ENCODE measurements around the gene FANCD2. TPM values are rescaled to one million over a fixed set of nuclear protein-coding genes. Genes with fewer than 3 reads are reported as not detected.

The FANCD2 gene
- total and polyA plus RNA-seq, 4 donors = 0.76 to 24.6 (median 0.84) TPM

DNA sequence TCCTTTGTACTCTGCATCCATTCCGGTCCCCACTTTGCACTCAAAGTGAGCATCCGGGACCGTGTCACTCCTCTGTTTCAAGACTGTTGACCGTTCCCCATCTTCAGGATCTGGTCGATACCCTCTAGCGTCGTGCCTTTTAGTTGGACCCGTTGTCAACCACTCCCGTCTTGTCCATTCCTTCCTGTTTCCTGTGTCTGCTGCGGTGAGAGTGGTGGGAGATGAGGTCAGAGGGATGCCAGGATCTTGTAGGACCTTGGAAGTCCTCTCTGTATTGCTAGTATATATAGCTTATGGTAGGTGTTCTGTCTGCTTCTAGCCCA, 89.9 kb downstream of the FANCD2 start:
- no peak for TF ChIP-seq TAF1 (conservative IDR thresholded peaks at IDR 0.05)
- TF ChIP-seq RXRA (IDR thresholded peaks at IDR 0.05) = no peak
- TF ChIP-seq, protein P1, sequence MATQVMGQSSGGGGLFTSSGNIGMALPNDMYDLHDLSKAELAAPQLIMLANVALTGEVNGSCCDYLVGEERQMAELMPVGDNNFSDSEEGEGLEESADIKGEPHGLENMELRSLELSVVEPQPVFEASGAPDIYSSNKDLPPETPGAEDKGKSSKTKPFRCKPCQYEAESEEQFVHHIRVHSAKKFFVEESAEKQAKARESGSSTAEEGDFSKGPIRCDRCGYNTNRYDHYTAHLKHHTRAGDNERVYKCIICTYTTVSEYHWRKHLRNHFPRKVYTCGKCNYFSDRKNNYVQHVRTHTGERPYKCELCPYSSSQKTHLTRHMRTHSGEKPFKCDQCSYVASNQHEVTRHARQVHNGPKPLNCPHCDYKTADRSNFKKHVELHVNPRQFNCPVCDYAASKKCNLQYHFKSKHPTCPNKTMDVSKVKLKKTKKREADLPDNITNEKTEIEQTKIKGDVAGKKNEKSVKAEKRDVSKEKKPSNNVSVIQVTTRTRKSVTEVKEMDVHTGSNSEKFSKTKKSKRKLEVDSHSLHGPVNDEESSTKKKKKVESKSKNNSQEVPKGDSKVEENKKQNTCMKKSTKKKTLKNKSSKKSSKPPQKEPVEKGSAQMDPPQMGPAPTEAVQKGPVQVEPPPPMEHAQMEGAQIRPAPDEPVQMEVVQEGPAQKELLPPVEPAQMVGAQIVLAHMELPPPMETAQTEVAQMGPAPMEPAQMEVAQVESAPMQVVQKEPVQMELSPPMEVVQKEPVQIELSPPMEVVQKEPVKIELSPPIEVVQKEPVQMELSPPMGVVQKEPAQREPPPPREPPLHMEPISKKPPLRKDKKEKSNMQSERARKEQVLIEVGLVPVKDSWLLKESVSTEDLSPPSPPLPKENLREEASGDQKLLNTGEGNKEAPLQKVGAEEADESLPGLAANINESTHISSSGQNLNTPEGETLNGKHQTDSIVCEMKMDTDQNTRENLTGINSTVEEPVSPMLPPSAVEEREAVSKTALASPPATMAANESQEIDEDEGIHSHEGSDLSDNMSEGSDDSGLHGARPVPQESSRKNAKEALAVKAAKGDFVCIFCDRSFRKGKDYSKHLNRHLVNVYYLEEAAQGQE (IDR thresholded peaks at IDR 0.05) = no peak
- TF ChIP-seq, protein P2, sequence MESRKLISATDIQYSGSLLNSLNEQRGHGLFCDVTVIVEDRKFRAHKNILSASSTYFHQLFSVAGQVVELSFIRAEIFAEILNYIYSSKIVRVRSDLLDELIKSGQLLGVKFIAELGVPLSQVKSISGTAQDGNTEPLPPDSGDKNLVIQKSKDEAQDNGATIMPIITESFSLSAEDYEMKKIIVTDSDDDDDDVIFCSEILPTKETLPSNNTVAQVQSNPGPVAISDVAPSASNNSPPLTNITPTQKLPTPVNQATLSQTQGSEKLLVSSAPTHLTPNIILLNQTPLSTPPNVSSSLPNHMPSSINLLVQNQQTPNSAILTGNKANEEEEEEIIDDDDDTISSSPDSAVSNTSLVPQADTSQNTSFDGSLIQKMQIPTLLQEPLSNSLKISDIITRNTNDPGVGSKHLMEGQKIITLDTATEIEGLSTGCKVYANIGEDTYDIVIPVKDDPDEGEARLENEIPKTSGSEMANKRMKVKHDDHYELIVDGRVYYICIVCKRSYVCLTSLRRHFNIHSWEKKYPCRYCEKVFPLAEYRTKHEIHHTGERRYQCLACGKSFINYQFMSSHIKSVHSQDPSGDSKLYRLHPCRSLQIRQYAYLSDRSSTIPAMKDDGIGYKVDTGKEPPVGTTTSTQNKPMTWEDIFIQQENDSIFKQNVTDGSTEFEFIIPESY (IDR thresholded peaks at IDR 0.05) = no peak
- TF ChIP-seq, protein P3, sequence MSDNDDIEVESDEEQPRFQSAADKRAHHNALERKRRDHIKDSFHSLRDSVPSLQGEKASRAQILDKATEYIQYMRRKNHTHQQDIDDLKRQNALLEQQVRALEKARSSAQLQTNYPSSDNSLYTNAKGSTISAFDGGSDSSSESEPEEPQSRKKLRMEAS (IDR thresholded peaks at IDR 0.05) = no peak
- no peak for TF ChIP-seq HNF4A (conservative IDR thresholded peaks at IDR 0.05)
- TF ChIP-seq, protein P4, sequence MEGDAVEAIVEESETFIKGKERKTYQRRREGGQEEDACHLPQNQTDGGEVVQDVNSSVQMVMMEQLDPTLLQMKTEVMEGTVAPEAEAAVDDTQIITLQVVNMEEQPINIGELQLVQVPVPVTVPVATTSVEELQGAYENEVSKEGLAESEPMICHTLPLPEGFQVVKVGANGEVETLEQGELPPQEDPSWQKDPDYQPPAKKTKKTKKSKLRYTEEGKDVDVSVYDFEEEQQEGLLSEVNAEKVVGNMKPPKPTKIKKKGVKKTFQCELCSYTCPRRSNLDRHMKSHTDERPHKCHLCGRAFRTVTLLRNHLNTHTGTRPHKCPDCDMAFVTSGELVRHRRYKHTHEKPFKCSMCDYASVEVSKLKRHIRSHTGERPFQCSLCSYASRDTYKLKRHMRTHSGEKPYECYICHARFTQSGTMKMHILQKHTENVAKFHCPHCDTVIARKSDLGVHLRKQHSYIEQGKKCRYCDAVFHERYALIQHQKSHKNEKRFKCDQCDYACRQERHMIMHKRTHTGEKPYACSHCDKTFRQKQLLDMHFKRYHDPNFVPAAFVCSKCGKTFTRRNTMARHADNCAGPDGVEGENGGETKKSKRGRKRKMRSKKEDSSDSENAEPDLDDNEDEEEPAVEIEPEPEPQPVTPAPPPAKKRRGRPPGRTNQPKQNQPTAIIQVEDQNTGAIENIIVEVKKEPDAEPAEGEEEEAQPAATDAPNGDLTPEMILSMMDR (IDR thresholded peaks at IDR 0.05; ENCODE audit: low read depth, low read length, missing input control) = no peak
- no peak for TF ChIP-seq GABPA (IDR thresholded peaks at IDR 0.05 in 1 of 2, conservative IDR thresholded peaks at IDR 0.05 in 1 of 2)
- no peak for TF ChIP-seq JUND (IDR thresholded peaks at IDR 0.05)
- no peak for TF ChIP-seq RAD21 (IDR thresholded peaks at IDR 0.05)
- TF ChIP-seq YY1 (IDR thresholded peaks at IDR 0.05) = no peak
- TF ChIP-seq, protein P5, sequence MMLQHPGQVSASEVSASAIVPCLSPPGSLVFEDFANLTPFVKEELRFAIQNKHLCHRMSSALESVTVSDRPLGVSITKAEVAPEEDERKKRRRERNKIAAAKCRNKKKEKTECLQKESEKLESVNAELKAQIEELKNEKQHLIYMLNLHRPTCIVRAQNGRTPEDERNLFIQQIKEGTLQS (IDR thresholded peaks at IDR 0.05) = no peak
- TF ChIP-seq HNF4G (IDR thresholded peaks at IDR 0.05) = no peak
- TF ChIP-seq FOXA1 (IDR thresholded peaks at IDR 0.05) = no peak
- TF ChIP-seq FOXA2 (IDR thresholded peaks at IDR 0.05) = no peak
- Histone ChIP-seq H3K9ac (ENCODE audit: low read depth in 1 of 2, low read length in 2 of 2) (peak overlapping the region; percentile 1 to 70), H3K4me3 (ENCODE audit: low read depth in 1 of 3, low read length in 3 of 3) (peak overlapping the region; percentile 80 to 82 (median 81)), H3K9me3 (ENCODE audit: control insufficient read depth in 4 of 4, low read length in 3 of 4) (no peaks in the 10 kb centered on the region), H3K36me3 (ENCODE audit: control insufficient read depth in 4 of 4, insufficient read depth in 3 of 4, low read depth in 1 of 4, low read length in 3 of 4) (peaks cover 0 to 4% (median 1%) of the 10 kb centered on the region in 4 donors), H3K27ac (ENCODE audit: low read depth in 1 of 2, low read length in 2 of 2) (peak overlapping the region; percentile 43 to 68), H3K4me1 (ENCODE audit: control insufficient read depth in 4 of 4, insufficient read depth in 4 of 4, low read length in 3 of 4) (peaks cover 3 to 12% (median 10%) of the 10 kb centered on the region in 4 donors), H3K27me3 (ENCODE audit: control insufficient read depth in 4 of 4, insufficient read depth in 4 of 4, low read length in 3 of 4) (no peaks in the 10 kb centered on the region)
- no peak for DNase-seq (ENCODE audit: low spot score)
- under 1% methylated on average over 10 of the region's 10 CpGs for WGBS

DNA sequence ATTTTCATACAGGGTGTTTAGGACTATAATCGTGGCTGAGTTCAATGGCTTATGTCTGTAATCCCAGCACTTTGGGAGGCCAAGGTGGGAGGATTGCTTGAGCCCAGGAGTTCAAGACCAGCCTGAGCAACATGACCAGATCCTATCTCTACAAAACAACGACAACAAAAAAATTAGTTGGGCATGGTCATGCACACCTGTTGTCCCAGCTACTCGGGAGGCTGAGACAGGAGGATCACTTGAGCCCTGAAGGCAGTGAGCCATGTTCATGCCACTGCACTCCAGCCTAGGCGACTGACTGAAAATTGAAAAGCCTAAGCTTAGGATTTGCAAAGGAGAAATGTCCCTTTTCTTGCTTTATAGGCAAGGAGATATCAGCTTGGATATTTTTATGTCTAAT, 90.7 kb downstream of the FANCD2 start:
- TF ChIP-seq SP1 (IDR thresholded peaks at IDR 0.05) (no peak), HNF4A (conservative IDR thresholded peaks at IDR 0.05) (no peak), FOXA2 (IDR thresholded peaks at IDR 0.05) (no peak), YY1 (IDR thresholded peaks at IDR 0.05) (no peak)
- TF ChIP-seq, protein P2 (IDR thresholded peaks at IDR 0.05) = no peak
- Histone ChIP-seq H3K4me1 (ENCODE audit: control insufficient read depth in 4 of 4, insufficient read depth in 4 of 4, low read length in 3 of 4) (peaks cover 3 to 12% (median 10%) of the 10 kb centered on the region in 4 donors), H3K4me3 (ENCODE audit: low read depth in 1 of 3, low read length in 3 of 3) (no peak overlapping the region), H3K9me3 (ENCODE audit: control insufficient read depth in 4 of 4, low read length in 3 of 4) (no peaks in the 10 kb centered on the region), H3K27me3 (ENCODE audit: control insufficient read depth in 4 of 4, insufficient read depth in 4 of 4, low read length in 3 of 4) (no peaks in the 10 kb centered on the region), H3K9ac (ENCODE audit: low read depth in 1 of 2, low read length in 2 of 2) (no peak overlapping the region), H3K36me3 (ENCODE audit: control insufficient read depth in 4 of 4, insufficient read depth in 3 of 4, low read depth in 1 of 4, low read length in 3 of 4) (peaks cover 1 to 8% (median 3%) of the 10 kb centered on the region in 4 donors), H3K27ac (ENCODE audit: low read depth in 1 of 2, low read length in 2 of 2) (no peak overlapping the region)
- DNase-seq (ENCODE audit: low spot score) = no peak
- 94% methylated on average over 4 of the region's 4 CpGs for WGBS
